GM12864 (cell line): ENCODE measurements around the gene ARL13A.

ENCODE experiments used
- DNase-seq: peaks from one replicate; pipeline ENCODE4 v3.0.0-alpha.2; 2011; ENCODE audit warnings: low read depth
- H3K4me3 ChIP-seq: 2 replicates; pipeline ENCODE4 v1.5.1; 2011; ENCODE audit warnings: mild to moderate bottlenecking, low read depth, low read length, control low read depth
- TF ChIP-seq, protein P1 (sequence below): IDR thresholded peaks from 2 replicates; pipeline ENCODE4 v1.5.1; 2011; ENCODE audit warnings: low read depth, mild to moderate bottlenecking, moderate library complexity, low read length, control low read depth, inconsistent platforms; ENCODE audit errors: missing control alignments

ARL13A gene

GRCh38 chrX:101022020-101022419, 52.5 kb downstream of the ARL13A start:
- no peak overlapping the region for H3K4me3 ChIP-seq
- TF ChIP-seq, protein P1, sequence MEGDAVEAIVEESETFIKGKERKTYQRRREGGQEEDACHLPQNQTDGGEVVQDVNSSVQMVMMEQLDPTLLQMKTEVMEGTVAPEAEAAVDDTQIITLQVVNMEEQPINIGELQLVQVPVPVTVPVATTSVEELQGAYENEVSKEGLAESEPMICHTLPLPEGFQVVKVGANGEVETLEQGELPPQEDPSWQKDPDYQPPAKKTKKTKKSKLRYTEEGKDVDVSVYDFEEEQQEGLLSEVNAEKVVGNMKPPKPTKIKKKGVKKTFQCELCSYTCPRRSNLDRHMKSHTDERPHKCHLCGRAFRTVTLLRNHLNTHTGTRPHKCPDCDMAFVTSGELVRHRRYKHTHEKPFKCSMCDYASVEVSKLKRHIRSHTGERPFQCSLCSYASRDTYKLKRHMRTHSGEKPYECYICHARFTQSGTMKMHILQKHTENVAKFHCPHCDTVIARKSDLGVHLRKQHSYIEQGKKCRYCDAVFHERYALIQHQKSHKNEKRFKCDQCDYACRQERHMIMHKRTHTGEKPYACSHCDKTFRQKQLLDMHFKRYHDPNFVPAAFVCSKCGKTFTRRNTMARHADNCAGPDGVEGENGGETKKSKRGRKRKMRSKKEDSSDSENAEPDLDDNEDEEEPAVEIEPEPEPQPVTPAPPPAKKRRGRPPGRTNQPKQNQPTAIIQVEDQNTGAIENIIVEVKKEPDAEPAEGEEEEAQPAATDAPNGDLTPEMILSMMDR = no peak
- DNase-seq = no peak

- no peak for DNase-seq
- no peak overlapping the region for H3K4me3 ChIP-seq
- TF ChIP-seq, protein P1 = no peak
Observed at GRCh38 chrX:101025126-101025525, 55.6 kb downstream of the ARL13A start.

GRCh38 chrX:101028562-101028961, 59.1 kb downstream of the ARL13A start:
- H3K4me3 ChIP-seq = no peak overlapping the region
- TF ChIP-seq, protein P1 = no peak
- no peak for DNase-seq

DNA sequence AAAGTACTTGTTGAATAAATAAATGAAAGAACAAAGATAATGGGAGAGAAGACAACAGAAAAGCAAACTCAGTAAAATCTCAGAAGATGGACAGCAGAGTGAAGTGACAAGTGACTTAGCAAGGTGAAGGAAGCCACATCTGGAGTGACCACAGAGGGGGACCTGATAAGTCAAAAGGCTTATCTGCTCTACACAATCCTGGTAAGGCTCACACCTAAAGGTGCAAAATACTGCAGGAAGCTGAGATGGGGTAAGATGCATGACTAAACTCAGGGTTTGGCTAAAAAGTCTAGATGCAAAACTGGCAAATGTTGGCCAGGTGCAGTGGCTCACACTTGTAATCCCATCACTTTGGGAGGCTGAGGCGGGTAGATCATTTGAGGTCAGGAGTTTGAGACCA, 60.2 kb downstream of the ARL13A start:
- no peak overlapping the region for H3K4me3 ChIP-seq
- no peak for DNase-seq
- TF ChIP-seq, protein P1 = no peak

- H3K4me3 ChIP-seq = no peak overlapping the region
- no peak for DNase-seq
- TF ChIP-seq, protein P1 = no peak
Observed at GRCh38 chrX:101037231-101037630, 67.7 kb downstream of the ARL13A start.

DNA sequence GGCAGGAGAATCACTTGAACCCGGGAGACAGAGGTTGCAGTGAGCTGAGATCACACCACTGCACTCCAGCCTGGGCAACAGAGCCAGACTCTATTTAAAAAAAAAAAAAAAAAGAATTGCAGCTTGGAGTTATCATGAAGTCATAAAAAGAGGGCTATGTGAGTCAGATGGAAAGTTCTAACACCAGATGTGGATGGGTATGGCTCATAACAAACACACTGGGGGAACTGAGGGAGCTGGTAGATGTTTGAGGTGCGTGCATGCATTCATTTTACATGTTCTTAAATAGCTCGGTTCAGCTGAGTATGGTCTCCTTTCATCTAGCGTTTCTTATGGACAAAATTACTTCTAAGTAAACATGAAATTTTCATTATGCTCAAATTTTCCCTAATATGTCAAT, 70.7 kb downstream of the ARL13A start:
- DNase-seq = no peak
- TF ChIP-seq, protein P1 = no peak
- no peak overlapping the region for H3K4me3 ChIP-seq
